H9 (cell line): ENCODE measurements around the gene GABARAPL2. TPM values are rescaled to one million over a fixed set of nuclear protein-coding genes. Genes with fewer than 3 reads are reported as not detected.

ENCODE experiments used
- DNase-seq: peaks from one replicate; pipeline ENCODE4 v3.0.0-alpha.2; 2017
- H2AFZ ChIP-seq: one replicate; pipeline ENCODE4 v1.6.1; 2013; ENCODE audit warnings: mild to moderate bottlenecking, low read length, control low read depth, moderate library complexity
- H2AK5ac ChIP-seq: 2 replicates; pipeline ENCODE4 v1.6.1; 2013; ENCODE audit warnings: low read length, control low read depth, mixed read lengths; ENCODE audit not compliant: insufficient read length
- H2BK120ac ChIP-seq: one replicate; pipeline ENCODE4 v1.6.1; 2013; ENCODE audit warnings: low read depth, mild to moderate bottlenecking, low read length, control low read depth, inconsistent platforms; ENCODE audit not compliant: poor library complexity, severe bottlenecking
- H2BK12ac ChIP-seq: 2 replicates; pipeline ENCODE4 v1.6.1; 2013; ENCODE audit warnings: low read length, control low read depth, mixed read lengths, low read depth; ENCODE audit not compliant: insufficient read length
- H2BK15ac ChIP-seq: 2 replicates; pipeline ENCODE4 v1.6.1; 2013; ENCODE audit warnings: low read depth, low read length, control low read depth
- H2BK20ac ChIP-seq: one replicate; pipeline ENCODE4 v1.6.1; 2013; ENCODE audit warnings: low read depth, mild to moderate bottlenecking, low read length, control low read depth, inconsistent platforms; ENCODE audit not compliant: poor library complexity, severe bottlenecking
- H2BK5ac ChIP-seq: 2 replicates; pipeline ENCODE4 v1.6.1; 2013; ENCODE audit warnings: low read length, control low read depth, mixed read lengths; ENCODE audit not compliant: insufficient read length
- H3K14ac ChIP-seq: 2 replicates; pipeline ENCODE4 v1.6.1; 2013; ENCODE audit warnings: low read length, control low read depth; ENCODE audit not compliant: insufficient read depth
- H3K18ac ChIP-seq: 2 replicates; pipeline ENCODE4 v1.6.1; 2013; ENCODE audit warnings: low read depth, mild to moderate bottlenecking, mixed read lengths, low read length, control low read depth; ENCODE audit not compliant: insufficient read length
- H3K23ac ChIP-seq: 2 replicates; pipeline ENCODE4 v1.6.1; 2013; ENCODE audit warnings: low read length, control low read depth, mixed read lengths, low read depth; ENCODE audit not compliant: insufficient read length
- H3K23me2 ChIP-seq: 2 replicates; pipeline ENCODE4 v1.6.1; 2013; ENCODE audit warnings: low read depth, mild to moderate bottlenecking, mixed read lengths, low read length, control low read depth; ENCODE audit not compliant: insufficient read length, poor library complexity, severe bottlenecking
- H3K27ac ChIP-seq: 2 replicates; pipeline ENCODE4 v1.5.1; 2013; ENCODE audit warnings: low read length, control low read depth, mixed read lengths, low read depth; ENCODE audit not compliant: insufficient read length
- H3K27me3 ChIP-seq: 2 replicates; pipeline ENCODE4 v1.6.1; 2013; ENCODE audit warnings: low read length, control low read depth, inconsistent platforms; ENCODE audit not compliant: insufficient read depth
- H3K4ac ChIP-seq: 2 replicates; pipeline ENCODE4 v1.6.1; 2013; ENCODE audit warnings: low read depth, mild to moderate bottlenecking, control low read depth, inconsistent platforms, low read length, moderate library complexity
- H3K4me1 ChIP-seq: 2 replicates; pipeline ENCODE4 v1.6.1; 2013; ENCODE audit warnings: low read length, control low read depth, inconsistent platforms; ENCODE audit not compliant: insufficient read depth
- H3K4me2 ChIP-seq: 2 replicates; pipeline ENCODE4 v1.6.1; 2013; ENCODE audit warnings: low read length, control low read depth, mixed read lengths; ENCODE audit not compliant: insufficient read length, insufficient read depth
- H3K56ac ChIP-seq: 2 replicates; pipeline ENCODE4 v1.6.1; 2013; ENCODE audit warnings: low read depth, mild to moderate bottlenecking, mixed read lengths, low read length, control low read depth; ENCODE audit not compliant: insufficient read length
- H3K79me1 ChIP-seq: 2 replicates; pipeline ENCODE4 v1.6.1; 2013; ENCODE audit warnings: low read depth, mild to moderate bottlenecking, moderate library complexity, low read length, control low read depth, inconsistent platforms; ENCODE audit not compliant: insufficient read depth, poor library complexity, severe bottlenecking
- H3K79me2 ChIP-seq: 2 replicates; pipeline ENCODE4 v1.6.1; 2013; ENCODE audit warnings: low read length, control low read depth, inconsistent platforms; ENCODE audit not compliant: insufficient read depth
- H3K9ac ChIP-seq: 2 replicates; pipeline ENCODE4 v1.6.1; 2013; ENCODE audit warnings: low read length, control low read depth, mixed read lengths; ENCODE audit not compliant: insufficient read length; ENCODE audit errors: extremely low read depth
- H3K9me3 ChIP-seq: one replicate; pipeline ENCODE4 v1.6.1; 2013; ENCODE audit warnings: low read depth, low read length, inconsistent platforms; ENCODE audit not compliant: control insufficient read depth
- H3T11ph ChIP-seq: one replicate; pipeline ENCODE4 v1.6.1; 2013; ENCODE audit warnings: mild to moderate bottlenecking, low read length, control low read depth, inconsistent platforms
- H4K20me1 ChIP-seq: one replicate; pipeline ENCODE4 v1.6.1; 2013; ENCODE audit not compliant: control insufficient read depth, insufficient read length, insufficient read depth
- H4K5ac ChIP-seq: 2 replicates; pipeline ENCODE4 v1.6.1; 2013; ENCODE audit warnings: low read depth, mild to moderate bottlenecking, mixed read lengths, low read length, control low read depth; ENCODE audit not compliant: insufficient read length
- H4K8ac ChIP-seq: replicated peaks from 2 replicates; pipeline ENCODE4 v1.6.1; 2013; ENCODE audit warnings: low read length, control low read depth, mixed read lengths, low read depth; ENCODE audit not compliant: insufficient read length
- H4K91ac ChIP-seq: 2 replicates; pipeline ENCODE4 v1.6.1; 2013; ENCODE audit warnings: low read depth, mild to moderate bottlenecking, moderate library complexity, mixed read lengths, low read length, control low read depth; ENCODE audit not compliant: insufficient read length
- H3K27ac Mint-ChIP-seq, 3 experiments: 2 replicates in 2 of 3; 3 replicates in 1 of 3; pipeline ENCODE4 v1.8.0; 2020 to 2021; ENCODE audit warnings: mixed read lengths in 3 of 3, mild to moderate bottlenecking in 1 of 3, moderate library complexity in 1 of 3
- H3K27me3 Mint-ChIP-seq: 2 replicates; pipeline ENCODE4 v1.8.0; 2021; ENCODE audit warnings: low read depth, mild to moderate bottlenecking, moderate library complexity, mixed read lengths
- H3K36me3 Mint-ChIP-seq, 3 experiments: 2 replicates in 2 of 3; 3 replicates in 1 of 3; pipeline ENCODE4 v1.8.0; 2020 to 2021; ENCODE audit warnings: low read depth in 3 of 3, mixed read lengths in 3 of 3; ENCODE audit not compliant: insufficient read depth in 1 of 3
- H3K4me1 Mint-ChIP-seq, 2 experiments: 2 replicates each; pipeline ENCODE4 v1.8.0; 2020; ENCODE audit warnings: mixed read lengths in 2 of 2
- H3K4me3 Mint-ChIP-seq, 2 experiments: 2 replicates in 1 of 2; 3 replicates in 1 of 2; pipeline ENCODE4 v1.8.0; 2020 to 2021; ENCODE audit warnings: mild to moderate bottlenecking in 2 of 2, mixed read lengths in 2 of 2, moderate library complexity in 1 of 2
- H3K9me3 Mint-ChIP-seq, 2 experiments: 2 replicates in 1 of 2; 3 replicates in 1 of 2; pipeline ENCODE4 v1.8.0; 2020; ENCODE audit warnings: mild to moderate bottlenecking in 2 of 2, mixed read lengths in 2 of 2, moderate library complexity in 1 of 2
- CTCF ChIP-seq: fragments of 200-600 bp; sonication (generic); conservative IDR thresholded peaks from 3 replicates; pipeline ENCODE4 v1.8.0; 2021; ENCODE audit warnings: antibody characterized with exemption, mild to moderate bottlenecking
- WGBS: extraction: QIAGEN DNeasy Blood & Tissue Kit; methylation state at CpG from one replicate; pipeline ENCODE4 v1.1.7; 2013; ENCODE audit warnings: missing lambda C conversion rate, low lambda C conversion rate, mixed read lengths; ENCODE audit not compliant: insufficient read length; ENCODE audit errors: extremely low coverage; 5-methylcytosine and 5-hydroxymethylcytosine counted together
- total RNA-seq: library from RNA; stranded (reverse); gene quantifications from 2 replicates; pipeline ENCODE4 v1.2.1, GENCODE V29; 2021

The GABARAPL2 gene
- total RNA-seq, 1 experiment from 2014 or later, result 62.6 TPM

- H2AK5ac ChIP-seq, result no peak overlapping the region
- H3K27ac Mint-ChIP-seq, result no peak overlapping the region
- no peak overlapping the region for H3K27ac ChIP-seq
- no peak for TF ChIP-seq CTCF
- peaks cover 14 to 15% of the 10 kb centered on the region in 2 experiments for H3K4me1 Mint-ChIP-seq
- no peak for DNase-seq
- no peak overlapping the region for H4K5ac ChIP-seq
- H3K27me3 Mint-ChIP-seq, result no peaks in the 10 kb centered on the region
- no peak overlapping the region for H2BK15ac ChIP-seq
- H3K14ac ChIP-seq, result no peak overlapping the region
- no peaks in the 10 kb centered on the region for H3K9me3 Mint-ChIP-seq
- H4K91ac ChIP-seq, result no peak overlapping the region
- no peak overlapping the region for H4K8ac ChIP-seq
- no peaks in the 10 kb centered on the region for H4K20me1 ChIP-seq
- H3K4me1 ChIP-seq, result peaks cover 8% of the 10 kb centered on the region; the same call in 1 of the 2 replicates
- H3K56ac ChIP-seq, result no peak overlapping the region
- no peak overlapping the region for H3K4ac ChIP-seq
- H3K23ac ChIP-seq, result no peak overlapping the region
- no peak overlapping the region for H2BK5ac ChIP-seq
- H3K4me3 Mint-ChIP-seq, result no peak overlapping the region
- H2BK120ac ChIP-seq, result no peak overlapping the region
- H3K9me3 ChIP-seq, result no peaks in the 10 kb centered on the region
- no peak overlapping the region for H3K18ac ChIP-seq
- no peaks in the 10 kb centered on the region for H3K79me2 ChIP-seq
- H3K36me3 Mint-ChIP-seq, result peaks cover 21 to 70% (median 63%) of the 10 kb centered on the region in 3 experiments; a peak in 6 of 7 replicates
- no peak overlapping the region for H2AFZ ChIP-seq
- H3T11ph ChIP-seq, result no peak overlapping the region
- H2BK12ac ChIP-seq, result no peak overlapping the region
- H3K9ac ChIP-seq, result no peak overlapping the region
- H3K27me3 ChIP-seq, result no peaks in the 10 kb centered on the region
- no peak overlapping the region for H2BK20ac ChIP-seq
- H3K79me1 ChIP-seq, result no peaks in the 10 kb centered on the region
- no CpG with 5 or more reads among the region's 5 CpGs for WGBS
- no peaks in the 10 kb centered on the region for H3K23me2 ChIP-seq
- no peak overlapping the region for H3K4me2 ChIP-seq
These were observed 7.8 kb downstream of the GABARAPL2 start for GRCh38 chr16:75573955-75574354.
